H1 (cell line): ENCODE results near the gene EPHA7. TPM values are rescaled to one million over a fixed set of nuclear protein-coding genes. Genes with fewer than 3 reads are reported as not detected.

Source experiments
- CTCF ChIA-PET: fragments of 300-600 bp; sonication (Branson Sonifier 250); formaldehyde crosslinking; loops from one replicate; lab custom pipeline; 2021; ENCODE audit not compliant: partially characterized antibody; lab: Charles Lee
- POLR2A ChIA-PET: fragments of 300-600 bp; sonication (Branson Sonifier 250); formaldehyde crosslinking; loops from one replicate; lab custom pipeline; 2021; ENCODE audit warnings: inconsistent platforms; ENCODE audit not compliant: partially characterized antibody; lab: Charles Lee
- DNase-seq, 2 experiments: peaks; one replicate each; pipeline versions ENCODE4 v3.0.0 to v3.0.0-alpha.2; 2010 to 2022; ENCODE audit warnings: low spot score in 2 of 2, low read depth in 1 of 2, mixed read lengths in 1 of 2
- FAIRE-seq: peaks from 2 replicates; lab custom pipeline; 2011; peaks lifted over from hg19 to GRCh38; lab: Jason Lieb, UNC
- H2AFZ ChIP-seq: 2 replicates; pipeline ENCODE4 v1.8.1; 2012; ENCODE audit warnings: low read length, inconsistent platforms
- H2AK5ac ChIP-seq: 2 replicates; pipeline ENCODE4 v1.6.1; 2013; ENCODE audit warnings: low read depth, low read length
- H2BK120ac ChIP-seq: replicated peaks from 2 replicates; pipeline ENCODE3; 2013; ENCODE audit warnings: low read depth, low read length, inconsistent platforms
- H2BK12ac ChIP-seq: 2 replicates; pipeline ENCODE4 v1.6.1; 2013; ENCODE audit warnings: low read depth, low read length
- H2BK15ac ChIP-seq: 2 replicates; pipeline ENCODE4 v1.6.1; 2013; ENCODE audit warnings: low read length
- H2BK20ac ChIP-seq: 2 replicates; pipeline ENCODE4 v1.6.1; 2013; ENCODE audit warnings: low read length
- H2BK5ac ChIP-seq: 2 replicates; pipeline ENCODE4 v1.6.1; 2013; ENCODE audit warnings: low read depth, low read length
- H3K14ac ChIP-seq: 2 replicates; pipeline ENCODE4 v1.6.1; 2013; ENCODE audit warnings: inconsistent platforms; ENCODE audit not compliant: insufficient read length
- H3K18ac ChIP-seq: 2 replicates; pipeline ENCODE4 v1.6.1; 2013; ENCODE audit warnings: low read length; ENCODE audit errors: extremely low read depth
- H3K23ac ChIP-seq: 2 replicates; pipeline ENCODE4 v1.6.1; 2013; ENCODE audit warnings: inconsistent platforms; ENCODE audit not compliant: insufficient read length
- H3K23me2 ChIP-seq: 2 replicates; pipeline ENCODE4 v1.6.1; 2013; ENCODE audit warnings: low read depth, low read length
- H3K27ac ChIP-seq: 2 replicates; pipeline ENCODE4 v1.6.1; 2011; ENCODE audit warnings: low read depth, low read length, inconsistent platforms
- H3K27me3 ChIP-seq, 4 experiments: replicated peaks in 1 of 4; 1 replicate in 1 of 4; 2 replicates in 3 of 4; pipeline versions ENCODE4 v1.6.1 to v1.8.1; 2011 to 2013; ENCODE audit warnings: low read length in 3 of 4, mild to moderate bottlenecking in 3 of 4, inconsistent platforms in 2 of 4, mixed read lengths in 2 of 4, moderate library complexity in 1 of 4; ENCODE audit not compliant: control insufficient read depth in 3 of 4, insufficient read depth in 3 of 4; ENCODE audit errors: extremely low read depth in 1 of 4
- H3K36me3 ChIP-seq, 4 experiments: 2 replicates each; pipeline versions ENCODE4 v1.6.1 to v1.8.1; 2011 to 2013; ENCODE audit warnings: mild to moderate bottlenecking in 4 of 4, low read length in 3 of 4, moderate library complexity in 2 of 4, control low read depth in 1 of 4, inconsistent platforms in 1 of 4; ENCODE audit not compliant: insufficient read depth in 4 of 4, control insufficient read depth in 2 of 4
- H3K4ac ChIP-seq: replicated peaks from 2 replicates; pipeline ENCODE3; 2013; ENCODE audit warnings: low read length, low read depth, mixed read lengths, inconsistent platforms; ENCODE audit not compliant: insufficient read length
- H3K4me1 ChIP-seq, 4 experiments: replicated peaks in 1 of 4; 1 replicate in 1 of 4; 2 replicates in 3 of 4; pipeline versions ENCODE4 v1.6.1 to v1.8.1; 2011 to 2013; ENCODE audit warnings: low read length in 3 of 4, inconsistent platforms in 2 of 4, mixed read lengths in 1 of 4; ENCODE audit not compliant: insufficient read depth in 4 of 4, control insufficient read depth in 3 of 4
- H3K4me2 ChIP-seq, 2 experiments: 2 replicates each; pipeline versions ENCODE4 v1.6.1 to v1.8.1; 2011 to 2013; ENCODE audit warnings: low read depth in 2 of 2, low read length in 2 of 2, control low read depth in 1 of 2, inconsistent platforms in 1 of 2, mild to moderate bottlenecking in 1 of 2; ENCODE audit not compliant: insufficient read depth in 1 of 2
- H3K4me3 ChIP-seq, 4 experiments: fragments of 200-600, 300-600 bp in 1 of 4; sonication (generic), shearing (Covaris generic), sonication (Bioruptor Twin) in 1 of 4; 2 replicates each; pipeline versions ENCODE4 v1.5.1 to v1.8.1; 2011 to 2016; ENCODE audit warnings: low read length in 4 of 4, low read depth in 3 of 4, control low read depth in 2 of 4, inconsistent platforms in 2 of 4, mild to moderate bottlenecking in 2 of 4, mixed read lengths in 1 of 4, moderate library complexity in 1 of 4; ENCODE audit not compliant: insufficient read depth in 2 of 4; ENCODE audit errors: extremely low read depth in 1 of 4
- H3K56ac ChIP-seq: replicated peaks from 2 replicates; pipeline ENCODE3; 2013; ENCODE audit warnings: low read depth, mild to moderate bottlenecking, mixed read lengths, low read length, inconsistent platforms; ENCODE audit not compliant: insufficient read length
- H3K79me1 ChIP-seq: 2 replicates; pipeline ENCODE4 v1.6.1; 2013; ENCODE audit warnings: low read depth, low read length, control low read depth
- H3K79me2 ChIP-seq, 2 experiments: 2 replicates each; pipeline versions ENCODE4 v1.6.1 to v1.8.1; 2012 to 2013; ENCODE audit warnings: low read length in 2 of 2, mild to moderate bottlenecking in 2 of 2, inconsistent platforms in 1 of 2; ENCODE audit not compliant: insufficient read depth in 2 of 2, control insufficient read depth in 1 of 2
- H3K9ac ChIP-seq, 4 experiments: replicated peaks in 1 of 4; 1 replicate in 1 of 4; 2 replicates in 3 of 4; pipeline versions ENCODE4 v1.6.1 to v1.8.1; 2011 to 2013; ENCODE audit warnings: low read depth in 3 of 4, low read length in 3 of 4, control low read depth in 2 of 4, mild to moderate bottlenecking in 2 of 4, moderate library complexity in 2 of 4, inconsistent platforms in 1 of 4; ENCODE audit errors: extremely low read depth in 1 of 4
- H3K9me3 ChIP-seq, 2 experiments: 2 replicates each; pipeline versions ENCODE4 v1.6.1 to v1.8.1; 2012 to 2013; ENCODE audit warnings: mild to moderate bottlenecking in 2 of 2, moderate library complexity in 2 of 2, control low read depth in 1 of 2, inconsistent platforms in 1 of 2, low read depth in 1 of 2, low read length in 1 of 2, mixed read lengths in 1 of 2; ENCODE audit not compliant: insufficient read depth in 2 of 2
- H4K20me1 ChIP-seq, 2 experiments: replicated peaks in 1 of 2; 2 replicates each; pipeline versions ENCODE3 to v1.8.1; 2011 to 2013; ENCODE audit warnings: inconsistent platforms in 2 of 2, low read length in 2 of 2, mild to moderate bottlenecking in 1 of 2; ENCODE audit not compliant: insufficient read depth in 2 of 2, control insufficient read depth in 1 of 2
- H4K5ac ChIP-seq: 2 replicates; pipeline ENCODE4 v1.6.1; 2013; ENCODE audit warnings: low read length, low read depth, mixed read lengths, inconsistent platforms; ENCODE audit not compliant: insufficient read length
- H4K8ac ChIP-seq: 2 replicates; pipeline ENCODE4 v1.8.0; 2013; ENCODE audit warnings: mild to moderate bottlenecking, moderate library complexity, low read length, inconsistent platforms; ENCODE audit not compliant: insufficient read depth; ENCODE audit errors: extremely low read depth
- H4K91ac ChIP-seq: replicated peaks from 2 replicates; pipeline ENCODE3; 2013; ENCODE audit warnings: low read length, mixed read lengths, inconsistent platforms; ENCODE audit not compliant: insufficient read length
- ASH2L ChIP-seq: fragments of 200-600, 300-600 bp; sonication (generic); IDR thresholded peaks from one replicate; pipeline ENCODE4 v1.7.1; 2017; ENCODE audit warnings: low read length
- ATF3 ChIP-seq: IDR thresholded peaks from 2 replicates; pipeline ENCODE4 v1.6.1; 2011; ENCODE audit warnings: low read depth, mild to moderate bottlenecking, low read length; ENCODE audit not compliant: insufficient read depth
- CBX5 ChIP-seq: fragments of 300-800, 300-1000 bp; sonication (generic); IDR thresholded peaks from 2 replicates; pipeline ENCODE4 v1.7.1; 2016; ENCODE audit warnings: antibody characterized with exemption, low read length, low read depth
- CBX8 ChIP-seq: fragments of 300-800, 300-1000 bp; sonication (generic); IDR thresholded peaks from 2 replicates; pipeline ENCODE4 v1.7.1; 2016; ENCODE audit warnings: low read depth, low read length, borderline replicate concordance
- E2F6 ChIP-seq: IDR thresholded peaks from 2 replicates; pipeline ENCODE4 v1.6.1; 2012; ENCODE audit warnings: inconsistent platforms
- EZH2 ChIP-seq: fragments of 200-600 bp; sonication (generic); IDR thresholded peaks from 2 replicates; pipeline ENCODE4 v1.7.1; 2012; ENCODE audit warnings: low read depth, mild to moderate bottlenecking, moderate library complexity, low read length, inconsistent platforms; ENCODE audit not compliant: severe bottlenecking
- JUN ChIP-seq: IDR thresholded peaks from 2 replicates; pipeline ENCODE4 v1.6.1; 2011; ENCODE audit warnings: low read depth, mild to moderate bottlenecking, improper control_type of control experiment, low read length
- KDM1A ChIP-seq: fragments of 200-600, 300-600 bp; sonication (generic); IDR thresholded peaks from 2 replicates; pipeline ENCODE4 v1.7.1; 2016; ENCODE audit warnings: mild to moderate bottlenecking, low read length, borderline replicate concordance
- KDM4A ChIP-seq: IDR thresholded peaks from one replicate; pipeline ENCODE4 v1.7.1; 2012; ENCODE audit warnings: low read depth, mild to moderate bottlenecking, moderate library complexity, low read length, inconsistent platforms; ENCODE audit not compliant: severe bottlenecking
- NRF1 ChIP-seq: IDR thresholded peaks from 2 replicates; pipeline ENCODE4 v1.6.1; 2011; ENCODE audit warnings: mild to moderate bottlenecking, low read depth, low read length, improper control_type of control experiment
- RNF2 ChIP-seq: fragments of 200-900, 300-1000 bp; sonication (generic); IDR thresholded peaks from 2 replicates; pipeline ENCODE4 v1.7.1; 2016; ENCODE audit warnings: borderline replicate concordance, low read depth, mild to moderate bottlenecking, antibody characterized with exemption, low read length; ENCODE audit not compliant: poor library complexity, severe bottlenecking; ENCODE audit errors: missing control alignments
- TCF12 ChIP-seq: IDR thresholded peaks from 2 replicates; pipeline ENCODE4 v1.6.1; 2011; ENCODE audit warnings: low read depth, mild to moderate bottlenecking, low read length
- polyA plus RNA-seq, 7 experiments: library from polyadenylated mRNA; depleted of rRNA in 3 of 7; stranded (reverse) in 5 of 7; unstranded in 2 of 7; fragments of >200 nt in 5 of 7; fragments of 200-250 nt in 2 of 7; gene quantifications; 1 replicate in 5 of 7; 2 replicates in 1 of 7; 4 replicates in 1 of 7; pipeline versions ENCODE4 v1.2.1 to v1.2.3, GENCODE V29; 2011 to 2013; ENCODE audit warnings: missing spikeins in 2 of 7, mixed read lengths in 2 of 7
- total RNA-seq: library from RNA; stranded (reverse); fragmentation: NEBNext Ultra II Directional; extraction: Animal tissue kit (Norgen Biotek cat#: 25700); gene quantifications from 2 replicates; pipeline ENCODE4 v1.2.1, GENCODE V29; 2021

EPHA7 gene
- total and polyA plus RNA-seq, 2 of the 8 experiments (the other 6 are each of a cell fraction or from before 2014, with no cell fraction given), result 1.3 to 6.8 TPM

DNA sequence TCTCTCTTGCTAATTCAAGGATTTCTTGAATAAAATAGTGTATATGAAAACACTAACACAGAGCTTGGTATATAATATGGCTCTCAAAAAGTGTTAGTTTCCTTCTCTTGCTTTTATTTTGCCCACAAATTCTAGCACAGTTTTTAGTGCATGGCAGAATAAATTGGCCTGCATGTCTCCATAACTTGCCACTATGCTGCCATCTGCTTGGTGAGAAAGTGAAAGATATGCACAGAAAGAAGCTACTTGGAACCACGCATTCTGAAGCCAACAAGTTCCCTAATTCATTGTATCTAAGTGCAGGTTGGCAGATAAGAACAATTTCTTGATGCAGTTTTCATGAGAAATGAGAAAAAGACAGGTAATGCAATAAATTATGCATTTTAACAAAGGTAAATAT is 101.2 kb downstream of the EPHA7 start (continued):
- no peak for TF ChIP-seq ASH2L
- no peak for TF ChIP-seq NRF1

GRCh38 chr6:93317592-93317991 is 101.8 kb downstream of the EPHA7 start:
- H4K8ac ChIP-seq, result no peak overlapping the region
- no peaks in the 10 kb centered on the region for H3K27me3 ChIP-seq
- no peaks in the 10 kb centered on the region for H3K79me2 ChIP-seq
- H2AFZ ChIP-seq, result no peak overlapping the region
- no peak overlapping the region for H4K5ac ChIP-seq
- H3K23me2 ChIP-seq, result no peaks in the 10 kb centered on the region
- no peak overlapping the region for H3K23ac ChIP-seq
- DNase-seq (no peak), FAIRE-seq (no peak)
- H2BK20ac ChIP-seq, result no peak overlapping the region
- H4K91ac ChIP-seq, result no peak overlapping the region
- no peak overlapping the region for H3K4me2 ChIP-seq
- H3K4ac ChIP-seq, result no peak overlapping the region
- no peak overlapping the region for H2BK12ac ChIP-seq
- no peak overlapping the region for H3K56ac ChIP-seq
- no peak overlapping the region for H3K4me3 ChIP-seq
- no peaks in the 10 kb centered on the region for H4K20me1 ChIP-seq
- no peak overlapping the region for H3K27ac ChIP-seq
- no peak overlapping the region for H2AK5ac ChIP-seq
- no peaks in the 10 kb centered on the region for H3K4me1 ChIP-seq
- no peak overlapping the region for H2BK5ac ChIP-seq
- H3K79me1 ChIP-seq, result no peaks in the 10 kb centered on the region
- H2BK15ac ChIP-seq, result no peak overlapping the region
- no peak overlapping the region for H3K14ac ChIP-seq
- no peak overlapping the region for H3K18ac ChIP-seq
- CTCF ChIA-PET, result no interaction called here
- no peak overlapping the region for H2BK120ac ChIP-seq
- H3K9ac ChIP-seq, result no peak overlapping the region
- no peaks in the 10 kb centered on the region for H3K36me3 ChIP-seq
- H3K9me3 ChIP-seq, result no peaks in the 10 kb centered on the region
- POLR2A ChIA-PET, result no interaction called here
- no peak for TF ChIP-seq CBX8
- TF ChIP-seq JUN, result no peak
- no peak for TF ChIP-seq ATF3
- no peak for TF ChIP-seq TCF12
- no peak for TF ChIP-seq EZH2
- TF ChIP-seq RNF2, result no peak
- no peak for TF ChIP-seq E2F6
- TF ChIP-seq KDM4A, result no peak
- no peak for TF ChIP-seq KDM1A
- no peak for TF ChIP-seq CBX5
